ENCODE results near the gene HTR3B. TPM values are rescaled to one million over a fixed set of nuclear protein-coding genes. Genes with fewer than 3 reads are reported as not detected.

Gene HTR3B
- total and polyA plus RNA-seq, 2 of the 4 experiments (the other 2 are of a cell fraction): not detected

DNA sequence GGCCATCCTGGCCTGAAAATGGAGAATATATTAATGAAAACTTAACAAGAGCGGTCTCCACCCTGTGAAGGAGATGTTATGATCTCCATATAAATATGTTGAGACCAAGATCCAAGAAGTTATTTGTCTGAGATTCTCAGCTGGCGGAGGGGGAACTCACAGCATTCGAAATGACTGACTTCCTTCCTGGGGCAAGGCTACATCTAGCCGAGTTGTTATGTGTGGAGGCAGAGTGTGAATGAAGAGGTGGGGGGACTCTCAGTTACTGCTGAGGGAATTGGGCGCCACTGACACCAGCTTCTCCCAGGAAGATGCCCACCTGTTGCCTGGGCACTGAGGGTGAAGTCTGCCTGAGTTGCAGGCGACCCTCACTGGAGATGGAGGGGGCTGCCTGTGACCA lies 76.2 kb downstream of the HTR3B start:
- WGBS, 2 experiments (ENCODE audit: extremely low coverage in 2 of 2, insufficient read length in 1 of 2): no CpG with 5 or more reads among the region's 6 CpGs
- Histone ChIP-seq H4K20me1 (ENCODE audit: insufficient read depth, low read length) (no peaks in the 10 kb centered on the region), H3K14ac (replicated peaks; ENCODE audit: low read depth, low read length) (no peak overlapping the region), H2AK5ac (ENCODE audit: low read depth, low read length) (no peak overlapping the region), H3K9ac (ENCODE audit: low read depth, low read length) (no peak overlapping the region), H3K4ac (ENCODE audit: low read depth, low read length) (no peak overlapping the region), H3K4me2 (ENCODE audit: low read depth, low read length) (no peak overlapping the region), H2BK120ac (ENCODE audit: low read depth, low read length) (no peak overlapping the region), H2BK20ac (ENCODE audit: low read depth, low read length) (no peak overlapping the region), H2AK9ac (replicated peaks; ENCODE audit: low read depth, low read length, poor library complexity) (no peak overlapping the region), H3K56ac (ENCODE audit: extremely low read depth, insufficient read depth, low read length) (no peak overlapping the region), H3K79me1 (ENCODE audit: low read depth in 1 of 2, low read length in 2 of 2) (no peaks in the 10 kb centered on the region), H3K18ac (ENCODE audit: low read depth, low read length) (no peak overlapping the region), H3K36me3 (ENCODE audit: control insufficient read depth, insufficient read depth, low read length) (no peaks in the 10 kb centered on the region), H2BK15ac (ENCODE audit: low read depth, low read length) (no peak overlapping the region), H3K4me1 (ENCODE audit: control insufficient read depth, insufficient read depth, low read length) (no peaks in the 10 kb centered on the region), H2AFZ (replicated peaks; ENCODE audit: low read length, poor library complexity) (no peak overlapping the region), H3K4me3 (ENCODE audit: insufficient read depth, low read depth, low read length) (no peak overlapping the region), H3K27ac (ENCODE audit: insufficient read depth, low read length) (no peak overlapping the region), H3K27me3 (ENCODE audit: control insufficient read depth, insufficient read depth, low read length) (peaks cover 2% of the 10 kb centered on the region; the same call in 1 of the 2 replicates), H4K91ac (ENCODE audit: insufficient read depth, low read depth, low read length) (no peak overlapping the region), H4K8ac (ENCODE audit: low read depth in 2 of 2, low read length in 2 of 2) (no peak overlapping the region), H2BK5ac (ENCODE audit: low read depth, low read length, poor library complexity, severe bottlenecking) (no peak overlapping the region), H3K9me3 (ENCODE audit: control insufficient read depth, insufficient read depth, low read length) (no peaks in the 10 kb centered on the region), H3K9me1 (ENCODE audit: insufficient read depth, low read length) (no peaks in the 10 kb centered on the region), H4K5ac (ENCODE audit: low read depth, low read length) (no peak overlapping the region), H3K23ac (ENCODE audit: low read depth, low read length) (no peak overlapping the region)
- POLR2A ChIA-PET (ENCODE audit: unreplicated experiment): no interaction called here
- no TSS peak for BruUV-seq (replicated peaks)
- in situ Hi-C loops (cut with MboI; ENCODE audit: low sequenced_read_pairs) (no loop called here), dilution Hi-C loops (cut with HindIII; ENCODE audit: low sequenced_read_pairs, unreplicated experiment) (no loop called here), intact Hi-C loops (cut with micrococcal nuclease) (no loop called here)
- no peak for TF ChIP-seq CHD1 (IDR thresholded peaks at IDR 0.05; ENCODE audit: low read depth, low read length)
- TF ChIP-seq, protein P1, sequence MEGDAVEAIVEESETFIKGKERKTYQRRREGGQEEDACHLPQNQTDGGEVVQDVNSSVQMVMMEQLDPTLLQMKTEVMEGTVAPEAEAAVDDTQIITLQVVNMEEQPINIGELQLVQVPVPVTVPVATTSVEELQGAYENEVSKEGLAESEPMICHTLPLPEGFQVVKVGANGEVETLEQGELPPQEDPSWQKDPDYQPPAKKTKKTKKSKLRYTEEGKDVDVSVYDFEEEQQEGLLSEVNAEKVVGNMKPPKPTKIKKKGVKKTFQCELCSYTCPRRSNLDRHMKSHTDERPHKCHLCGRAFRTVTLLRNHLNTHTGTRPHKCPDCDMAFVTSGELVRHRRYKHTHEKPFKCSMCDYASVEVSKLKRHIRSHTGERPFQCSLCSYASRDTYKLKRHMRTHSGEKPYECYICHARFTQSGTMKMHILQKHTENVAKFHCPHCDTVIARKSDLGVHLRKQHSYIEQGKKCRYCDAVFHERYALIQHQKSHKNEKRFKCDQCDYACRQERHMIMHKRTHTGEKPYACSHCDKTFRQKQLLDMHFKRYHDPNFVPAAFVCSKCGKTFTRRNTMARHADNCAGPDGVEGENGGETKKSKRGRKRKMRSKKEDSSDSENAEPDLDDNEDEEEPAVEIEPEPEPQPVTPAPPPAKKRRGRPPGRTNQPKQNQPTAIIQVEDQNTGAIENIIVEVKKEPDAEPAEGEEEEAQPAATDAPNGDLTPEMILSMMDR (conservative IDR thresholded peaks at IDR 0.05; ENCODE audit: low read depth, low read length): no peak
- no peak for TF ChIP-seq CEBPB (IDR thresholded peaks at IDR 0.05; ENCODE audit: low read depth, low read length)
- TF ChIP-seq, protein P2, sequence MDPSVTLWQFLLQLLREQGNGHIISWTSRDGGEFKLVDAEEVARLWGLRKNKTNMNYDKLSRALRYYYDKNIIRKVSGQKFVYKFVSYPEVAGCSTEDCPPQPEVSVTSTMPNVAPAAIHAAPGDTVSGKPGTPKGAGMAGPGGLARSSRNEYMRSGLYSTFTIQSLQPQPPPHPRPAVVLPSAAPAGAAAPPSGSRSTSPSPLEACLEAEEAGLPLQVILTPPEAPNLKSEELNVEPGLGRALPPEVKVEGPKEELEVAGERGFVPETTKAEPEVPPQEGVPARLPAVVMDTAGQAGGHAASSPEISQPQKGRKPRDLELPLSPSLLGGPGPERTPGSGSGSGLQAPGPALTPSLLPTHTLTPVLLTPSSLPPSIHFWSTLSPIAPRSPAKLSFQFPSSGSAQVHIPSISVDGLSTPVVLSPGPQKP (IDR thresholded peaks at IDR 0.05; ENCODE audit: borderline replicate concordance, low read depth, low read length): no peak
- TF ChIP-seq FOS (IDR thresholded peaks at IDR 0.05; ENCODE audit: low read depth, low read length): no peak
- TF ChIP-seq RAD21 (IDR thresholded peaks at IDR 0.05; ENCODE audit: low read length): no peak
- TF ChIP-seq MAFK (IDR thresholded peaks at IDR 0.05; ENCODE audit: low read depth, low read length): no peak
- CTCF ChIA-PET: no interaction called here
- DNase-seq (no peak), ATAC-seq (ENCODE audit: low read depth) (no peak)
